ENCODE data around the gene EIF1. TPM values are rescaled to one million over a fixed set of nuclear protein-coding genes. Genes with fewer than 3 reads are reported as not detected.

Gene EIF1
- total and polyA plus RNA-seq, 8 donors = 697 to 782 (median 723) TPM

Other genes with a start within 250 kb of the EIF1 start
- not detected for gene KRT38, start 247.9 kb upstream of the EIF1 start, total RNA-seq
- not detected for gene KRT38, start 247.9 kb upstream of the EIF1 start, polyA plus RNA-seq (ENCODE audit: insufficient read length in 6 of 6)
- not detected for gene KRT32, start 221.5 kb upstream of the EIF1 start, total RNA-seq
- not detected for gene KRT32, start 221.5 kb upstream of the EIF1 start, polyA plus RNA-seq (ENCODE audit: insufficient read length in 6 of 6)
- not detected for gene KRT35, start 207.7 kb upstream of the EIF1 start, total RNA-seq
- not detected for gene KRT35, start 207.7 kb upstream of the EIF1 start, polyA plus RNA-seq (ENCODE audit: insufficient read length in 6 of 6)
- not detected for gene KRT36, start 199.0 kb upstream of the EIF1 start, total RNA-seq
- not detected for gene KRT36, start 199.0 kb upstream of the EIF1 start, polyA plus RNA-seq (ENCODE audit: insufficient read length in 6 of 6)
- gene KRT13, start 183.3 kb upstream of the EIF1 start, total RNA-seq = 10 to 100 TPM; 10.8 to 29.1 TPM
- gene KRT13, start 183.3 kb upstream of the EIF1 start, polyA plus RNA-seq (ENCODE audit: insufficient read length in 6 of 6) = under 1 TPM in 4 of 6 donors, not detected in 2; 0.17 to 0.49 (median 0.34) TPM
- 10 to 100 TPM; 23.8 to 27.8 TPM for gene KRT15, start 170.0 kb upstream of the EIF1 start, total RNA-seq
- gene KRT15, start 170.0 kb upstream of the EIF1 start, polyA plus RNA-seq (ENCODE audit: insufficient read length in 6 of 6) = 1 to 10 TPM; 1.3 to 2.7 (median 2.1) TPM
- gene KRT19, start 160.6 kb upstream of the EIF1 start, total RNA-seq = 1,000 to 10,000 TPM in 1 of 2 donors, 100 to 1,000 TPM in 1; 692 to 1,142 TPM
- 100 to 1,000 TPM; 125 to 171 (median 133) TPM for gene KRT19, start 160.6 kb upstream of the EIF1 start, polyA plus RNA-seq (ENCODE audit: insufficient read length in 6 of 6)
- gene KRT9, start 116.8 kb upstream of the EIF1 start, total RNA-seq = not detected
- not detected for gene KRT9, start 116.8 kb upstream of the EIF1 start, polyA plus RNA-seq (ENCODE audit: insufficient read length in 6 of 6)
- gene KRT14, start 102.0 kb upstream of the EIF1 start, total RNA-seq = 1 to 10 TPM in 1 of 2 donors, not detected in 1; 1.5 TPM
- 1 to 10 TPM in 4 of 6 donors, under 1 TPM in 2; 0.35 to 2.0 (median 1.2) TPM for gene KRT14, start 102.0 kb upstream of the EIF1 start, polyA plus RNA-seq (ENCODE audit: insufficient read length in 6 of 6)
- 1 to 10 TPM in 1 of 2 donors, under 1 TPM in 1; 0.65 to 1.0 TPM for gene KRT16, start 76.1 kb upstream of the EIF1 start, total RNA-seq
- not detected for gene KRT16, start 76.1 kb upstream of the EIF1 start, polyA plus RNA-seq (ENCODE audit: insufficient read length in 6 of 6)
- gene KRT17, start 64.3 kb upstream of the EIF1 start, total RNA-seq = 10 to 100 TPM; 14.2 to 85.6 TPM
- 10 to 100 TPM in 1 of 6 donors, 1 to 10 TPM in 5; 4.1 to 28.1 (median 5.0) TPM for gene KRT17, start 64.3 kb upstream of the EIF1 start, polyA plus RNA-seq (ENCODE audit: insufficient read length in 6 of 6)
- not detected for gene GAST, start 23.4 kb downstream of the EIF1 start, total RNA-seq
- gene GAST, start 23.4 kb downstream of the EIF1 start, polyA plus RNA-seq (ENCODE audit: insufficient read length in 6 of 6) = not detected
- gene HAP1, start 45.8 kb downstream of the EIF1 start, total RNA-seq = under 1 TPM; 0.16 to 0.32 TPM
- gene HAP1, start 45.8 kb downstream of the EIF1 start, polyA plus RNA-seq (ENCODE audit: insufficient read length in 6 of 6) = under 1 TPM; 0.40 to 0.90 (median 0.71) TPM
- 100 to 1,000 TPM in 1 of 2 donors, 10 to 100 TPM in 1; 94.2 to 148 TPM for gene JUP, start 97.8 kb downstream of the EIF1 start, total RNA-seq
- gene JUP, start 97.8 kb downstream of the EIF1 start, polyA plus RNA-seq (ENCODE audit: insufficient read length in 6 of 6) = 100 to 1,000 TPM in 5 of 6 donors, 10 to 100 TPM in 1; 97.9 to 125 (median 119) TPM
- gene P3H4, start 123.1 kb downstream of the EIF1 start, total RNA-seq = 10 to 100 TPM; 19.1 to 27.8 TPM
- gene P3H4, start 123.1 kb downstream of the EIF1 start, polyA plus RNA-seq (ENCODE audit: insufficient read length in 6 of 6) = 10 to 100 TPM; 28.5 to 47.1 (median 32.8) TPM
- 100 to 1,000 TPM in 1 of 2 donors, 10 to 100 TPM in 1; 82.1 to 129 TPM for gene FKBP10, start 124.1 kb downstream of the EIF1 start, total RNA-seq
- 100 to 1,000 TPM; 130 to 169 (median 146) TPM for gene FKBP10, start 124.1 kb downstream of the EIF1 start, polyA plus RNA-seq (ENCODE audit: insufficient read length in 6 of 6)
- 10 to 100 TPM; 30.6 to 34.7 TPM for gene NT5C3B, start 147.3 kb downstream of the EIF1 start, total RNA-seq
- 100 to 1,000 TPM in 1 of 6 donors, 10 to 100 TPM in 5; 87.7 to 101 (median 90.3) TPM for gene NT5C3B, start 147.3 kb downstream of the EIF1 start, polyA plus RNA-seq (ENCODE audit: insufficient read length in 6 of 6)
- gene KLHL10, start 148.9 kb downstream of the EIF1 start, total RNA-seq = not detected
- under 1 TPM; 0.06 to 0.43 (median 0.23) TPM for gene KLHL10, start 148.9 kb downstream of the EIF1 start, polyA plus RNA-seq (ENCODE audit: insufficient read length in 6 of 6)
- 10 to 100 TPM; 11.0 to 13.3 TPM for gene KLHL11, start 176.5 kb downstream of the EIF1 start, total RNA-seq
- gene KLHL11, start 176.5 kb downstream of the EIF1 start, polyA plus RNA-seq (ENCODE audit: insufficient read length in 6 of 6) = 1 to 10 TPM; 8.7 to 9.9 (median 9.9) TPM
- 100 to 1,000 TPM; 129 to 204 TPM for gene ACLY, start 230.1 kb downstream of the EIF1 start, total RNA-seq
- 100 to 1,000 TPM in 1 of 6 donors, 10 to 100 TPM in 5; 73.0 to 101 (median 81.8) TPM for gene ACLY, start 230.1 kb downstream of the EIF1 start, polyA plus RNA-seq (ENCODE audit: insufficient read length in 6 of 6)
- gene ODAD4, start 241.7 kb downstream of the EIF1 start, total RNA-seq = 1 to 10 TPM in 1 of 2 donors, under 1 TPM in 1; 0.73 to 3.2 TPM
- 1 to 10 TPM; 4.4 to 7.8 (median 6.7) TPM for gene ODAD4, start 241.7 kb downstream of the EIF1 start, polyA plus RNA-seq (ENCODE audit: insufficient read length in 6 of 6)